GM04503 (cell line): Measurements from ENCODE around the gene WDR74.

Source experiments
- DNase-seq: peaks from one replicate; pipeline ENCODE4 v3.0.0-alpha.2; 2012; ENCODE audit warnings: low read depth

WDR74 gene

GRCh38 chr11:62792202-62792575 lies 47.2 kb downstream of the WDR74 start:
- no peak for DNase-seq

DNA sequence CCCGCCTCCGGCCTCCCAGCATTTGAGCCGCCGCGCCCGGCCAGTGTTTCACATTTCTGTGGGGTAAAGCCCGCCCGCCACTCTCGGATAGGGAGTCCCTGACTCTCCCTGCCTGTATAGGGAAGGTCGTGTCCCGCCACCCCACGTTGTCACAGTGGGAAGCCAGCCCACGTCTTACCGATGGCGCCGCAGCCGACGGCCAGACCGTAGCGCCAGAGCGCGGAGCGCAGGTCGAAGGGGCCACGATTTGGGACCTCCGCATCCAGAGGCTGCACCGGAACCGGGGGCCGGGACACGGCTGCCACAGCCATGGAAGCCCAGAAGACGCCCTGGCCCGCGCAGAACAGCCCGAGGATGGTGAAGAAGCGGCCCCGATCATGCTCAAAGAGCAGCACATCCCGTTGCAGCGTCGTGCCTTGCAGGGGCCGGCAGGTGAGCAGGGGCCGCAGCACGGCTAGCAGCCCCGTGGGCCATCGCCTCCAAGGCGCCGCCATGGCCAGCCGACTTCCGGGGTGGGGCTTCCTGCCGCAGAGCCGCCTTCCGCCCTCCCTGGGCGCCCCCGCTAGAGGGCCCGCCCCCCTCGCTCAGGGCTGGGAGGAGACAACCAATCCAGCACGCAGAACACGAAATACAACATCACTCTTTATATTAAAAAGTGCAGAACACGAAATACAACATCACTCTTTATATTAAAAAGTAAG lies 47.7 kb downstream of the WDR74 start, which contains the start of gene TMEM223:
Gene TMEM223 (minus strand): TSS at position 506 of the 701 bp plus-strand sequence. CDS start 12 bp downstream, at position 494.
- no peak for DNase-seq

DNA sequence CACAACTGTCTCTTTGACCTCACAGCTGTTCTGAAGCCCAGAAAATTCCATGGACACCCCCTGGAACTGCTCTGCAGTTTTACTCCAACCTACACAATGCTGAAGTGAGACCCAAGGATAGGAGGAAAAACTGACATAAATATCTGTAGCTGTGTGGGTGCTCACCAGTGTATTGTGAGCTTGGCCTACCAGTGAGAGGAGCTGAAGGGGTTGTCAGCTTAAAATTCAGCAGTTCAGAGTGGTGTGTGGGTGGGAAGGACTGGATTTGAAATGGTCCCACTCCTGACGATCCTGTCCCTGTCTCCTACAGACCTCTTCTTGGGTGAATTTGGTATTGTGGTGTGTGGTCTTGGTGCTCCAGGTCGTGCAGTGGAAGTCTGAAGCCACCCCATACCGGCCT lies 49.8 kb downstream of the WDR74 start:
- no peak for DNase-seq

DNA sequence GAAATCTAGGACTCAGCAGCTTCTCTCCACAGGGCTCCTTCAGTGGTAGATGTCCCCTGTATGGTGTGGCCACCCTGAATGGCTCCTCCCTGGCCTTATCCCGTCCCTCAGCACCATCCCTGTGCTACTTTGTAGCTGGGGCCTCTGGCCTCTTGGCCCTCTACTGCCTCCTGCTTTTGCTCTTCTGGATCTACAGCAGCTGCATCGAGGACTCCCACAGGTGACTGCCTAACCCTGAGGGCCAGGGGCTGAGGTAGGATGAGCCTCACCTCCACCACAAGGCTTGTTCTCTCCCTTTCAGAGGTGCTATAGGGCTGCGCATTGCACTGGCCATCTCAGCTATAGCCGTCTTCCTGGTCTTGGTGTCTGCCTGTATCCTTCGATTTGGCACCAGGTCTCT lies 50.4 kb downstream of the WDR74 start:
- DNase-seq = no peak

- DNase-seq = peak; percentile 80
Observed at GRCh38 chr11:62787005-62787759, 52.2 kb downstream of the WDR74 start, which contains the start of gene TMEM179B. TSS of gene TMEM179B (plus strand) at chr11:62787402. CDS start at chr11:62787432, 30 bp downstream.

DNA sequence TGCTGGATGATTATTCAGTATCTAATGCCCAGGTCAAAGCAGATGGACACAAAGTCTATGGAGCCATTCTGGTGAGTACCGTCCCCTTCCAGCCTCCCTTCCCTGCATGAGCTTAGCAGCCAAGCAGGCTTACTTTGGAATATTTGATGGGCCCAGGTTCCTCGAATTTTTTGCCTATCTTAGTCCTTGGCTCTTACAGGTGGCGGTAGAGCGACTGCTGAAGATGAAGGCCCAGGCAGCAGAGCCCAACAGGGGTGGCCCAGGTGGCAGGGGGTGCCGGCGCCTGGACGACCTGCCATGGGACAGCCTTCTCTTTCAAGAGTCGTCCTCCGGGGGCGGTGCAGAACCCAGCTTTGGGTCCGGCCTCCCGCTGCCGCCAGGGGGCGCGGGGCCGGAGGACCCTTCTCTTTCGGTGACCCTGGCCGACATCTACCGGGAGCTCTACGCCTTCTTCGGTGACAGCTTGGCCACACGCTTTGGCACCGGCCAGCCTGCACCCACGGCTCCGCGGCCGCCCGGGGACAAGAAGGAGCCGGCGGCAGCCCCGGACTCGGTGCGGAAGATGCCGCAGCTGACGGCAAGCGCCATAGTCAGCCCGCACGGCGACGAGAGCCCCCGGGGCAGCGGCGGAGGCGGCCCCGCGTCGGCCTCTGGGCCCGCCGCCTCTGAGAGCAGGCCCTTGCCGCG lies 52.9 kb downstream of the WDR74 start:
- DNase-seq = peak; percentile 38
